WTC11 (cell line): ENCODE results near the gene LUC7L. TPM values are rescaled to one million over a fixed set of nuclear protein-coding genes. Genes with fewer than 3 reads are reported as not detected.

Experiments
- ATAC-seq: fragments of 200-7000 bp; cut with Tn5 transposase; 2 replicates; pipeline ENCODE4 v1.10.0; 2021; ENCODE audit warnings: mild to moderate bottlenecking, moderate library complexity
- CTCF ChIA-PET: fragments of 300-600 bp; sonication (Branson Sonifier 250); formaldehyde crosslinking; loops from one replicate; lab custom pipeline; 2021; ENCODE audit warnings: antibody characterized with exemption; lab: Charles Lee
- POLR2A ChIA-PET: fragments of 350-600 bp; sonication (Branson Sonifier 250); formaldehyde crosslinking; loops from one replicate; lab custom pipeline; 2021; ENCODE audit warnings: antibody characterized with exemption; lab: Charles Lee
- DNase-seq: peaks from one replicate; pipeline ENCODE4 v3.0.0; 2021; ENCODE audit warnings: low spot score
- H3K27ac Mint-ChIP-seq: 2 replicates; pipeline ENCODE4 v1.8.0; 2021; ENCODE audit warnings: mixed read lengths
- H3K27me3 Mint-ChIP-seq: 2 replicates; pipeline ENCODE4 v1.8.0; 2021; ENCODE audit warnings: low read depth, mild to moderate bottlenecking, moderate library complexity, mixed read lengths
- H3K36me3 Mint-ChIP-seq: 2 replicates; pipeline ENCODE4 v1.8.0; 2021; ENCODE audit warnings: mixed read lengths
- H3K4me1 Mint-ChIP-seq: 2 replicates; pipeline ENCODE4 v1.8.0; 2022; ENCODE audit warnings: mixed read lengths
- H3K4me3 Mint-ChIP-seq: 2 replicates; pipeline ENCODE4 v1.8.0; 2021; ENCODE audit warnings: mild to moderate bottlenecking, moderate library complexity, mixed read lengths
- H3K9me3 Mint-ChIP-seq: 2 replicates; pipeline ENCODE4 v1.8.0; 2021; ENCODE audit warnings: mixed read lengths
- ATF1 ChIP-seq: sonication (generic); formaldehyde crosslinking; IDR thresholded peaks from 2 replicates; pipeline ENCODE4 v1.8.1; 2023; ENCODE audit warnings: mild to moderate bottlenecking, moderate library complexity, missing genetic modification reagents
- CDX4 ChIP-seq: fragments of 250-450 bp; sonication (Bioruptor Pico); IDR thresholded peaks from 2 replicates; pipeline ENCODE4 v1.9.0; 2021; ENCODE audit warnings: moderate library complexity, mild to moderate bottlenecking, inconsistent platforms, borderline replicate concordance
- E2F5 ChIP-seq: sonication (generic); formaldehyde crosslinking; IDR thresholded peaks from 2 replicates; pipeline ENCODE4 v1.8.1; 2022; ENCODE audit warnings: mild to moderate bottlenecking, moderate library complexity, missing genetic modification reagents
- ELF4 ChIP-seq: sonication (generic); formaldehyde crosslinking; IDR thresholded peaks from 2 replicates; pipeline ENCODE4 v1.8.1; 2022; ENCODE audit warnings: low read depth, mild to moderate bottlenecking, moderate library complexity, missing genetic modification reagents
- ETV6 ChIP-seq: sonication (generic); formaldehyde crosslinking; IDR thresholded peaks from 2 replicates; pipeline ENCODE4 v1.8.1; 2022; ENCODE audit warnings: mild to moderate bottlenecking, missing genetic modification reagents
- JUN ChIP-seq: sonication (generic); formaldehyde crosslinking; IDR thresholded peaks from 2 replicates; pipeline ENCODE4 v1.8.0; 2023; ENCODE audit warnings: mild to moderate bottlenecking, missing genetic modification reagents
- MAX ChIP-seq: sonication (generic); formaldehyde crosslinking; IDR thresholded peaks from 2 replicates; pipeline ENCODE4 v1.8.0; 2022; ENCODE audit warnings: mild to moderate bottlenecking, missing genetic modification reagents
- MXD4 ChIP-seq: fragments of 250-450 bp; sonication (Bioruptor Pico); IDR thresholded peaks from 2 replicates; pipeline ENCODE4 v1.8.0; 2021; ENCODE audit warnings: mild to moderate bottlenecking, moderate library complexity, borderline replicate concordance
- NFE2L1 ChIP-seq: sonication (generic); formaldehyde crosslinking; IDR thresholded peaks from 2 replicates; pipeline ENCODE4 v1.8.1; 2023; ENCODE audit warnings: missing genetic modification reagents
- SMAD4 ChIP-seq: sonication (generic); formaldehyde crosslinking; IDR thresholded peaks from 2 replicates; pipeline ENCODE4 v1.8.0; 2022; ENCODE audit warnings: mild to moderate bottlenecking, missing genetic modification reagents
- TEAD4 ChIP-seq: sonication (generic); formaldehyde crosslinking; IDR thresholded peaks from 2 replicates; pipeline ENCODE4 v1.8.0; 2022; ENCODE audit warnings: mild to moderate bottlenecking, missing genetic modification reagents
- ZNF219 ChIP-seq: sonication (generic); formaldehyde crosslinking; IDR thresholded peaks from 2 replicates; pipeline ENCODE4 v1.8.0; 2023; ENCODE audit warnings: missing genetic modification reagents, mild to moderate bottlenecking, borderline replicate concordance
- ZNF416 ChIP-seq: fragments of 250-450 bp; sonication (Bioruptor Pico); IDR thresholded peaks from 2 replicates; pipeline ENCODE4 v1.9.0; 2021; ENCODE audit warnings: mild to moderate bottlenecking, inconsistent platforms
- total RNA-seq: library from RNA; stranded (reverse); gene quantifications from 3 replicates; pipeline ENCODE4 v1.2.3, GENCODE V29; 2021
- TF ChIP-seq, protein P1 (sequence below): sonication (generic); formaldehyde crosslinking; IDR thresholded peaks from 2 replicates; pipeline ENCODE4 v1.8.0; 2023; ENCODE audit warnings: missing genetic modification reagents
- TF ChIP-seq, protein P2 (sequence below): sonication (generic); formaldehyde crosslinking; IDR thresholded peaks from 2 replicates; pipeline ENCODE4 v1.8.1; 2022; ENCODE audit warnings: low read depth, mild to moderate bottlenecking, moderate library complexity, missing genetic modification reagents, borderline replicate concordance
- TF ChIP-seq, protein P3 (sequence below): sonication (generic); formaldehyde crosslinking; IDR thresholded peaks from 2 replicates; pipeline ENCODE4 v1.8.0; 2022; ENCODE audit warnings: mild to moderate bottlenecking, missing genetic modification reagents

LUC7L gene
- total RNA-seq, 1 experiment from 2014 or later: 111 TPM

DNA sequence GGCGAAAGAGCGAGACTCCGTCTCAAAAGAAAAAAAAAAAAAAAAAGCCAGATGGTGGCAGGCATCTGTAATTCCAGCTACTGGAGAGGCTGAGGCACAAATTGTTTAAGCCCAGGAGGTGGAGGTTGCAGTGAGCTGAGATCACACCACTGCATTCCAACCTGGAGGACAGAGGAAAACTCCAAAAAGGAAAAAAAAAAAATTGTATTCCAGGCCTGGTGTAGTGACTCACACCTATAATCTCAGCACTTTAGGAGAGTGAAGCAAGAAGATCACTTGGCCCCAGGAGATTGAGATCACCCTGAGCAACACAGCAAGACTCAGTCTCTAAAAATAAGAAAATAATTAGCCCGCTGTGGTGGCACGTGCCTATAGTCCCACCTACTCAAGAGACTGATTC is 28.9 kb downstream of the LUC7L start:
- POLR2A ChIA-PET: interaction anchor here (0.6 kb wide), 1 partner anchor 35 kb away, joined by 3 read pairs; no protein-coding TSS in a partner anchor
- Mint-ChIP-seq H3K9me3 (no peaks in the 10 kb centered on the region), H3K4me1 (no peaks in the 10 kb centered on the region), H3K36me3 (peaks cover 66% of the 10 kb centered on the region), H3K27me3 (no peaks in the 10 kb centered on the region), H3K27ac (no peak overlapping the region), H3K4me3 (no peak overlapping the region)
- TF ChIP-seq MAX (CRISPR knock-in tag) (no peak), MXD4 (no peak), ELF4 (CRISPR knock-in tag) (no peak), ETV6 (CRISPR knock-in tag) (no peak), TEAD4 (no peak), ATF1 (CRISPR knock-in tag) (no peak)
- TF ChIP-seq, protein P1, sequence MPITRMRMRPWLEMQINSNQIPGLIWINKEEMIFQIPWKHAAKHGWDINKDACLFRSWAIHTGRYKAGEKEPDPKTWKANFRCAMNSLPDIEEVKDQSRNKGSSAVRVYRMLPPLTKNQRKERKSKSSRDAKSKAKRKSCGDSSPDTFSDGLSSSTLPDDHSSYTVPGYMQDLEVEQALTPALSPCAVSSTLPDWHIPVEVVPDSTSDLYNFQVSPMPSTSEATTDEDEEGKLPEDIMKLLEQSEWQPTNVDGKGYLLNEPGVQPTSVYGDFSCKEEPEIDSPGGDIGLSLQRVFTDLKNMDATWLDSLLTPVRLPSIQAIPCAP (CRISPR knock-in tag): no peak
- TF ChIP-seq, protein P2, sequence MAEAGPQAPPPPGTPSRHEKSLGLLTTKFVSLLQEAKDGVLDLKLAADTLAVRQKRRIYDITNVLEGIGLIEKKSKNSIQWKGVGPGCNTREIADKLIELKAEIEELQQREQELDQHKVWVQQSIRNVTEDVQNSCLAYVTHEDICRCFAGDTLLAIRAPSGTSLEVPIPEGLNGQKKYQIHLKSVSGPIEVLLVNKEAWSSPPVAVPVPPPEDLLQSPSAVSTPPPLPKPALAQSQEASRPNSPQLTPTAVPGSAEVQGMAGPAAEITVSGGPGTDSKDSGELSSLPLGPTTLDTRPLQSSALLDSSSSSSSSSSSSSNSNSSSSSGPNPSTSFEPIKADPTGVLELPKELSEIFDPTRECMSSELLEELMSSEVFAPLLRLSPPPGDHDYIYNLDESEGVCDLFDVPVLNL (CRISPR knock-in tag): no peak
- no peak for DNase-seq
- CTCF ChIA-PET: interaction anchor here (0.7 to 1.4 kb wide), 4 partner anchors 11 to 103 kb away, joined by 3 to 5 read pairs (median 4); no protein-coding TSS in a partner anchor
- ATAC-seq: no peak

GRCh38 chr16:194516-194915 is 34.7 kb downstream of the LUC7L start:
- POLR2A ChIA-PET: no interaction called here
- no peak overlapping the region; the same call in 1 of the 2 replicates for H3K27ac Mint-ChIP-seq
- ATAC-seq (no peak), DNase-seq (no peak)
- CTCF ChIA-PET: no interaction called here
- no peak overlapping the region for H3K4me3 Mint-ChIP-seq
- H3K4me1 Mint-ChIP-seq: no peaks in the 10 kb centered on the region
- no peaks in the 10 kb centered on the region for H3K27me3 Mint-ChIP-seq
- H3K36me3 Mint-ChIP-seq: peaks cover 81% of the 10 kb centered on the region
- no peaks in the 10 kb centered on the region for H3K9me3 Mint-ChIP-seq
- TF ChIP-seq NFE2L1 (CRISPR knock-in tag): no peak
- no peak for TF ChIP-seq SMAD4 (CRISPR knock-in tag)
- TF ChIP-seq E2F5: no peak

DNA sequence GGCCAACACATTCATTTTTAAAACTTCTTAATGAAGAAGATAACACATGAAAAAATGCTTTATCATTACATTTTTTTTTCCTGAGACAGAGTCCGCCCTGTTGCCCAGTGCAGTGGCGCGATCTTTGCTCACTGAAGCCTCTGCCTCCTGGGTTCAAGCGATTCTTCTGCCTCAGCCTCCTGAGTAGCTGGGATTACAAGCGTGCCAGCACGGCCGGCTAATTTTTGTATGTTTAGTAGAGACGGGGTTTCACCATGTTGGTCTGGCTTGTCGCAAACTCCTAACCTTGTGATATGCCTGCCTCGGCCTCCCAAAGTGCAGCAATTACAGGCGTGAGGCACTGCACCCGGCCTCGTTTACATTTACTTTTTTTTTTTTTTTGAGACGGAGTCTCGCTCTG is 35.8 kb downstream of the LUC7L start:
- ATAC-seq (no peak), DNase-seq (no peak)
- Mint-ChIP-seq H3K27me3 (no peaks in the 10 kb centered on the region), H3K27ac (no peak overlapping the region), H3K9me3 (no peaks in the 10 kb centered on the region), H3K4me3 (no peak overlapping the region), H3K4me1 (no peaks in the 10 kb centered on the region), H3K36me3 (peaks cover 83% of the 10 kb centered on the region)
- TF ChIP-seq ZNF416 (CRISPR knock-in tag): no peak
- TF ChIP-seq ATF1 (CRISPR knock-in tag): no peak
- TF ChIP-seq, protein P3, sequence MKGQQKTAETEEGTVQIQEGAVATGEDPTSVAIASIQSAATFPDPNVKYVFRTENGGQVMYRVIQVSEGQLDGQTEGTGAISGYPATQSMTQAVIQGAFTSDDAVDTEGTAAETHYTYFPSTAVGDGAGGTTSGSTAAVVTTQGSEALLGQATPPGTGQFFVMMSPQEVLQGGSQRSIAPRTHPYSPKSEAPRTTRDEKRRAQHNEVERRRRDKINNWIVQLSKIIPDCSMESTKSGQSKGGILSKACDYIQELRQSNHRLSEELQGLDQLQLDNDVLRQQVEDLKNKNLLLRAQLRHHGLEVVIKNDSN (CRISPR knock-in tag): no peak
- no peak for TF ChIP-seq ZNF219 (CRISPR knock-in tag)
- ChIA-PET POLR2A (no interaction called here), CTCF (interaction anchor here (0.9 kb wide), 1 partner anchor 169 kb away, joined by 3 read pairs; no protein-coding TSS in a partner anchor)

DNA sequence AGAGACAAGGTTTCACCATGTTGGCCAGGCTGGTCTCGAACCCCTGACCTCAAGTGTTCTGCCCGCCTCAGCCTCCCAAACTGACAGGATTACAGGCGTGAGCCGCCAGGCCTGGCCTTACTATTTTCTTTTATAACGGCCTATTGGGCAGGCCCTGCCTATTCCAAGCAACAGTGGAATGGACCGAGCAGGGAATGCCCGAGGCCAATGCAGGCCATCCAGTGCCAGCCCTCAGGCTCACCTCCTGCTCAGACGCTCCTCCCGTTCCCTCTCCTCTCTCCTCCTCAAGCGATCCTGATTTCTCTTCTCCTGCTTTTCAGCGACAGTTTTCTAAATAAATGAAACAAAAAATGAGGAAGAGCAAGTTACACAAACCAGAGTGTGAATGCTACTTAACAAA is 36.6 kb downstream of the LUC7L start:
- Mint-ChIP-seq H3K27ac (no peak overlapping the region), H3K27me3 (no peaks in the 10 kb centered on the region), H3K4me1 (no peaks in the 10 kb centered on the region), H3K4me3 (no peak overlapping the region), H3K9me3 (no peaks in the 10 kb centered on the region), H3K36me3 (peaks cover 78% of the 10 kb centered on the region)
- CTCF ChIA-PET: no interaction called here
- ATAC-seq (no peak), DNase-seq (no peak)
- TF ChIP-seq JUN (CRISPR knock-in tag) (no peak), CDX4 (no peak)
- POLR2A ChIA-PET: no interaction called here
